NCI-H1436 (cell line): ENCODE results near the gene TANK.
"Not testable (repeated sequence)": the region's sequence is repeated elsewhere in the genome, so short reads cannot be mapped to it uniquely, and the experiment has no call there.

Source experiments
- DNase-seq: peaks from one replicate; lab custom pipeline; 2025; lab: John Stamatoyannopoulos, UW

Gene TANK

DNA sequence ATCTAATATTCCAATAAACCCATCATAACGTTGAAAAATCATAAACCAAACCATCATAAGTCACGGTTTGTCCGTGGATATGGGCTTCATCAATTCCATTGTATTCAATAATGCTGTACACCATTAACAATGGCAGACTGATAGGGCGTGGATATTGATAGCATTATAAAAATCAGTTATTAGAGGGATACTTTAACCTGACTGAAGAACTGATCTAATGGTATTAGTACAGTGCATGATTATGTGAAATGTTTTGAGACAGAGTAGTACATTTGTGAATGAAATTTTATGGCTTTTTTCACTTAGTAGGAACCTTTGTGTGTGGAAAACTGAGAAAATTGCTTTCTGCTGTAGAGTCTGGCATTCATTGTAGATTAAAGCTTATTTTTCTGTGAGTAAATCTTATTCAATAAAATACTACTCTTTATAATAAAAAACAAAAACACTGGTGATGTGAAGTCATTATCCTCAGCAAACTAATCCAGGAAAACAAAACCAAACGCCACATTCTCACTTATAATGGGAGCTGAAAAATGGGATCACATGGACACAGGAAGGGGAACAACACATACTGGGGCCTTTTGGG is 119.1 kb downstream of the TANK start:
- not testable (repeated sequence) for DNase-seq

DNA sequence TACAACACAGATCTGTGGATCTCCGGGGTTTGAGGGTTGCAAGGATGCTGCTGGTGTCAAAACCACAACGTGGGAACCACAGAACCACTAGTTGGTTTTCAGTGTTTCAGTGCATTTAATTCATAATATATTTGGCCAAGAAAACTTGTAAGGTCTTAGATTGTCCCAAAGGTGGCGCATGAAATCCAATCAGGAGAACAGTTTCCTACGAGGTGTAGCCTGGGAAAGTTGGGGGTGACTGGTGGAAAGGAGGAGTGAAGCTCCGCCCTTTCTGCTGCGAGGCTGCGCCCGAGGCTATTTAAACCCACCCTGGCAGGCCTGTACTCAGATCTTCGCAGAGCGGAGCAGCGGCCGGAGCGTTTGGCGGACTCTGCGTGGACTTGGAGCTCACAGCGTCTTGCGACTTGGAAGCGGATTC is 120.7 kb downstream of the TANK start:
- DNase-seq: not testable (repeated sequence)

DNA sequence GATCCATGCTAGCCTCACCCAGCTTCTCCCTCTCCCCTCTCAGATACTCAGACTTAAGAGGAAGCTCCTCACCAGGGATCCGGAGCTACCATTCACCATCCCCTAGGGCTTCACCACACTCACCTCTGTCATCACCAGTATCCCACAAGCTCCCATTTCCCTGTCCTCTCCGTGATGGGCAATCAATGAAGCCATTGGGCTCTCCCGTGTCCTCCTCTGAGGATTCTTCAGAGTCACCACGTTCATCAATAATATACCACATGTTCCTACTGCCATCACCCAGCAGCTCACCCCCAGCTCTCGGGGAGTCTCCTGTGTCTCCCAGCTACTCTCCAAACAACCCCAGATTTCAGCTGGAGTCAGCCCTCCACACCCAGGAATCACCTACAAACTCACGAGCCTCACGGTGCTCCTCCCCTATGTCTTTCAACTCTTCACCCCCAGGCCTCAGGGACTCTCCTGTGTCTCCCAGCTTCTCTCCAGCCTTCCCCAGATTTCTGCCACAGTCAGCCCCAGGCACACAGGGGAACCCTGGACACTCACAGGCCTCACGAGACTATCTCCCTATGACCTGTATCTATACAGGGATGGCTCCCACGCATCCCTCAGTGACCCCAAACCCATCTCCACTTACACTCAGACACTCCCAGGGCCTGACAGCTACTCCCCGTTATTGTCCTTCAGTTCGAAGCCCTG is 121.5 kb downstream of the TANK start:
- not testable (repeated sequence) for DNase-seq

DNA sequence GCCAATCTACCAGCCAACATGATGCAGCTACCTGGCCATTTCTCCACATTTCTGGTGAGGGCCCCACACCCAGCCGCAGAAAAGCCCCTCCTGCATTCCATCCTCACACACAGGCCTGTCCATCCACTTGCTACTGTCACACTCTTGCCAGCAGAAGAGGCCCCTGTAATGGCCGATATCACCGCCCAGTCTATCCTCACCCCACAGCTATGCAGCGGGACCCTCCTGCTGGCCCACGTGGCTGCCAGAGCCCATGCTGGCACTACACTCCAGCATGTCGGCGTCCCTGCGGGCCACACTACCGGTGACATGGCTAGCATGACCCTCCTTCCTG is 122.0 kb downstream of the TANK start:
- DNase-seq: not testable (repeated sequence)

DNA sequence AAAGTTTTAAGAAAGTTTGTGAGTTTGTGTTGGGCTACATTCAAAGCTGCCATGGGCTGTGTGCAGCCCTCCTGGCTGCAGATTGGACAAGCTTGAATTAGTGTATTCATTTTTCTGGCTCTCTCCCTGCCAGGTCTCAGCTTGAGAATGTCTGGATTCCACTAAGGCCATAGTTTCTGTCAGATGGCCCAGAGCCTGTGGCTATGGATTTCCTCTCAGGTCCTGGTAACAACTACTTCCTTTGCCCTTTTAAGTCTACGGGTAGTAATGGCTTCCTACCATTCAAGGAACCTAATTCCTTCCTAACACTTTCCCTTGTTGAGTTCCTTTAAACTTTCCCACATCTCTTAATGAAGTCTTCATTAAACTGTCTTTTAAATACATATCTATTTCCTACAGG is 123.7 kb downstream of the TANK start:
- no peak for DNase-seq
